Peyer's patch (tissue), 4 donors: ENCODE measurements around the gene KIF11. TPM values are rescaled to one million over a fixed set of nuclear protein-coding genes. Genes with fewer than 3 reads are reported as not detected.

Experiments used
- DNase-seq, 3 donors: peaks; one replicate each; pipeline ENCODE4 v3.0.0-alpha.2; 2017 to 2019
- H3K27ac ChIP-seq, 4 donors: fragments of 200-600 bp; sonication (generic); one replicate each; pipeline ENCODE4 v1.5.1; 2016 to 2019
- H3K27me3 ChIP-seq, 2 donors: fragments of 200-600 bp; sonication (generic); one replicate each; pipeline ENCODE4 v1.5.1; 2019
- H3K36me3 ChIP-seq, 3 donors: fragments of 200-600 bp; sonication (generic); one replicate each; pipeline ENCODE4 v1.5.1; 2016 to 2019
- H3K4me1 ChIP-seq, 4 donors: fragments of 200-600 bp; sonication (generic); one replicate each; pipeline ENCODE4 v1.5.1; 2016 to 2019
- H3K4me3 ChIP-seq, 4 donors: fragments of 200-600 bp; sonication (generic); 1 replicate in 3 of 4; 2 replicates in 1 of 4; pipeline ENCODE4 v1.5.1; 2016 to 2019; ENCODE audit warnings: mild to moderate bottlenecking in 1 of 4
- H3K9me3 ChIP-seq, 4 donors: fragments of 200-600 bp; sonication (generic); one replicate each; pipeline ENCODE4 v1.5.1; 2016 to 2019; ENCODE audit warnings: mild to moderate bottlenecking in 1 of 4
- CTCF ChIP-seq, 6 experiments: fragments of 450-650 bp in 4 of 6; fragments of 200-600 bp in 2 of 6; sonication (generic) in 1 of 6; IDR thresholded peaks; one replicate each; pipeline ENCODE4 v1.5.1; 2017 to 2019; ENCODE audit warnings: antibody characterized with exemption in 6 of 6, mild to moderate bottlenecking in 3 of 6, moderate library complexity in 1 of 6
- POLR2A ChIP-seq, 2 donors: fragments of 450-650 bp; IDR thresholded peaks; one replicate each; pipeline ENCODE4 v1.5.1; 2017; ENCODE audit warnings: antibody characterized with exemption in 2 of 2, mild to moderate bottlenecking in 2 of 2, moderate library complexity in 2 of 2
- total RNA-seq, 4 donors: library from RNA; depleted of rRNA; stranded (reverse); fragments of >200 nt; gene quantifications; one replicate each; pipeline ENCODE4 v1.1.0, GENCODE V29; 2016

Gene KIF11
- total RNA-seq, 4 donors from 2014 or later = 1.4 to 5.1 (median 3.4) TPM

- Histone ChIP-seq H3K4me1 (peaks cover 0 to 8% (median 0%) of the 10 kb centered on the region in 4 donors), H3K27me3 (no peaks in the 10 kb centered on the region), H3K27ac (peak overlapping the region; percentile 85 to 96 (median 90)), H3K9me3 (no peaks in the 10 kb centered on the region), H3K4me3 (peak overlapping the region; percentile 49 to 85 (median 69)), H3K36me3 (no peaks in the 10 kb centered on the region)
- TF ChIP-seq CTCF (IDR thresholded peaks at IDR 0.05) (peak in 2 of 6 experiments; percentile 19 to 28), POLR2A (IDR thresholded peaks at IDR 0.05) (peak; percentile 84)
- peak; percentile 93 to 97 (median 95) for DNase-seq
Measured at GRCh38 chr10:92591550-92592022, 1.3 kb upstream of the KIF11 start.

- Histone ChIP-seq H3K4me3 (peak overlapping the region; percentile 49 to 85 (median 69)), H3K27ac (peak overlapping the region in 1 of 4 donors; percentile 85), H3K9me3 (no peaks in the 10 kb centered on the region), H3K36me3 (no peaks in the 10 kb centered on the region), H3K4me1 (peaks cover 0 to 8% (median 0%) of the 10 kb centered on the region in 4 donors), H3K27me3 (no peaks in the 10 kb centered on the region)
- TF ChIP-seq CTCF (IDR thresholded peaks at IDR 0.05) (no peak), POLR2A (IDR thresholded peaks at IDR 0.05) (no peak)
- no peak for DNase-seq
Measured at GRCh38 chr10:92593619-92594588, 974 bp downstream of the KIF11 start.

GRCh38 chr10:92595505-92595904 is 2.6 kb downstream of the KIF11 start:
- no peaks in the 10 kb centered on the region for H3K9me3 ChIP-seq
- no peak overlapping the region for H3K27ac ChIP-seq
- TF ChIP-seq CTCF (IDR thresholded peaks at IDR 0.05) (no peak), POLR2A (IDR thresholded peaks at IDR 0.05) (no peak)
- no peaks in the 10 kb centered on the region for H3K27me3 ChIP-seq
- no peaks in the 10 kb centered on the region for H3K36me3 ChIP-seq
- no peak overlapping the region for H3K4me3 ChIP-seq
- DNase-seq = no peak
- H3K4me1 ChIP-seq = peaks cover 0 to 8% (median 0%) of the 10 kb centered on the region in 4 donors

GRCh38 chr10:92598321-92598720 is 5.4 kb downstream of the KIF11 start:
- Histone ChIP-seq H3K27ac (no peak overlapping the region), H3K9me3 (no peaks in the 10 kb centered on the region), H3K27me3 (no peaks in the 10 kb centered on the region), H3K4me3 (no peak overlapping the region), H3K36me3 (no peaks in the 10 kb centered on the region), H3K4me1 (peaks cover 0 to 6% (median 0%) of the 10 kb centered on the region in 4 donors)
- TF ChIP-seq POLR2A (IDR thresholded peaks at IDR 0.05) (no peak), CTCF (IDR thresholded peaks at IDR 0.05) (no peak)
- DNase-seq = no peak

GRCh38 chr10:92604841-92605240 is 11.9 kb downstream of the KIF11 start:
- Histone ChIP-seq H3K27me3 (no peaks in the 10 kb centered on the region), H3K4me1 (no peaks in the 10 kb centered on the region), H3K4me3 (no peak overlapping the region), H3K36me3 (no peaks in the 10 kb centered on the region), H3K9me3 (no peaks in the 10 kb centered on the region), H3K27ac (no peak overlapping the region)
- DNase-seq = no peak
- TF ChIP-seq CTCF (IDR thresholded peaks at IDR 0.05) (no peak), POLR2A (IDR thresholded peaks at IDR 0.05) (no peak)
